GM13976 (cell line): ENCODE results near the gene RCOR3.
"Not testable (repeated sequence)": the region's sequence is repeated elsewhere in the genome, so short reads cannot be mapped to it uniquely, and the experiment has no call there.

ENCODE experiments used
- DNase-seq: peaks from one replicate; pipeline ENCODE4 v3.0.0; 2012; ENCODE audit warnings: low spot score
- CTCF ChIP-seq: IDR thresholded peaks from 2 replicates; pipeline ENCODE4 v1.5.1; 2012; ENCODE audit warnings: borderline replicate concordance, mild to moderate bottlenecking; ENCODE audit not compliant: insufficient read depth; ENCODE audit errors: extremely low read depth, missing control alignments, control extremely low read depth
- in situ Hi-C: fragments of 300-500 bp; cut with MboI; formaldehyde crosslinking; loops from one replicate; pipeline ENCODE4 v1.12.0; 2022; ENCODE audit warnings: low sequenced_read_pairs, mixed read lengths, inconsistent platforms; ENCODE audit not compliant: unreplicated experiment

Gene RCOR3

GRCh38 chr1:211258756-211259637 lies at the start of gene RCOR3:
Gene RCOR3, plus strand, starts transcription at chr1:211259366. Its CDS starts 195 bp downstream, at chr1:211259561.
- peak; percentile 91 for DNase-seq
- in situ Hi-C loops: no loop called here
- peak; percentile 71 for TF ChIP-seq CTCF

DNA sequence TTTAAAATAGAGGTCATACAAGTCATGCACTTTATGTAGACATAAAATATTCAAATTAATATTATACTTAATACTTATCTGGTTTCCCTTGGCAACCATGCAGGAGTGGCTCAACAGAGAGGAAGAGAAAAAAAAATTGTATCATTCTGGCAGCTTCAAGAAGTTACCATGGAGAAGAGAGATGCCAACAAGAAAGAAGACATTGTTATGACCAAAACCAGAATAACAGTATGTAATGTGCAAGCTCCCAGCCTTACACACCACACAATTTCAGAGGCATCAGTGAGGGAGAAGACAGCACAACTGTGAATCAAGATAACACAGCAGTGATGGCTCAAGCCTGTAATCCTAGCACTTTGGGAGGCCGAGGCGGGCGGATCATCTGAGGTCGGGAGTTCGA lies 49.1 kb upstream of the RCOR3 start:
- no peak for DNase-seq
- in situ Hi-C loops: no loop called here

GRCh38 chr1:211210965-211211364 lies 48.2 kb upstream of the RCOR3 start:
- no peak for TF ChIP-seq CTCF
- no peak for DNase-seq
- in situ Hi-C loops: no loop called here

More for the DNA sequence above, 49.1 kb upstream of the RCOR3 start:
- TF ChIP-seq CTCF: no peak

DNA sequence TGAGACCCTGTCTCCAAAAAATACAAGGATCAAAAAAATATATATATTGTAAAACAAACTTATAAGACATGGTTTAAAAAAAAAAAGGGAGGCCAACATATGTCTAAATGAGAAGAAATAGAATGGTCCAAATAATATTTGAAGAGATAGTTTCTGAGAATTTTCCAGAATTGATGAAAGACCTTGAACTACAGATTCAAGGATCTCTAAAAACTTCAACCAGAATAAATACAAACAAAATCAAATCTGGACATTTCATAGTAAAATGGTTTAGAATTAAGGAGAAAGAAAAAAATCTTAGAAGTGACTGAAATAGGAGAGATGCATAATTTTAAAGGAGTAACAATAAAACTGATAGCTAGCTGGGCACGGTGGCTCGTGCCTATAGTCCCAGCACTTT lies 45.5 kb upstream of the RCOR3 start:
- TF ChIP-seq CTCF: no peak
- in situ Hi-C loops: no loop called here
- DNase-seq: no peak

GRCh38 chr1:211215577-211215976 lies 43.6 kb upstream of the RCOR3 start:
- DNase-seq: no peak
- TF ChIP-seq CTCF: no peak
- in situ Hi-C loops: no loop called here

- in situ Hi-C loops: no loop called here
Observed at GRCh38 chr1:211217392-211217791, 41.8 kb upstream of the RCOR3 start.

DNA sequence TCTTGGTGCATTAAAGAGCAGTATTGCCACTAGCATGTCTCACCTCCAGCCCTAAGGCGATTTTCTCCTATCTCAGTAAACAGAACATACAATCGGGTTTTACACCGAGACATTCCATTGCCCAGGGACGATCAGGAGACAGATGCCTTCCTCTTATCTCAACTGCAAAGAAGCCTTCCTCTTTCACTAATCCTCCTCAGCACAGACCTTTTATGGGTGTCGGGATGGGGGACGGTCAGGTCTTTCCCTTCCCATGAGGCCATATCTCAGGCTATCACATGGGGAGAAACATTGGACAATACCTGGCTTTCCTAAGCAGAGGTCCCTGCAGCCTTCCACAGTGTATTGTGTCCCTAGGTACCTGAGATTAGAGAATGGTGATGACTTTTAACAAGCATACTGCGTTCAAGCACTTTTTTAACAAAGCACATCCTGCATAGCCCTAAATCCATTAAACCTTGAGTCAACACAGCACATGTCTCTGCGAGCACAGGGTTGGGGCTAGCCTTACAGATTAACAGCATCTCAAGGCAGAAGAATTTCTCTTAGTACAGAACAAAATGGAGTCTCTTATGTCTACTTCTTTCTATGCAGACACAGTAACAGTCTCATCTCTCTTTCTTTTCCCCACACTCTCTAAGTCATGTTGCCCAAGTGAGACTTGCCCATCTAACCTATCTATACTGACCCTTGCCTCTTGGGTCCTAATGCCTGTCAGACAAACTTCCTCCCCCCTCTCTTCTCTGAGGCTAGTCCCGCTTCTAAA lies 36.5 kb upstream of the RCOR3 start:
- DNase-seq, in situ Hi-C loops: not testable (repeated sequence)

More at GRCh38 chr1:211217392-211217791, 41.8 kb upstream of the RCOR3 start:
- no peak for DNase-seq
- no peak for TF ChIP-seq CTCF

DNA sequence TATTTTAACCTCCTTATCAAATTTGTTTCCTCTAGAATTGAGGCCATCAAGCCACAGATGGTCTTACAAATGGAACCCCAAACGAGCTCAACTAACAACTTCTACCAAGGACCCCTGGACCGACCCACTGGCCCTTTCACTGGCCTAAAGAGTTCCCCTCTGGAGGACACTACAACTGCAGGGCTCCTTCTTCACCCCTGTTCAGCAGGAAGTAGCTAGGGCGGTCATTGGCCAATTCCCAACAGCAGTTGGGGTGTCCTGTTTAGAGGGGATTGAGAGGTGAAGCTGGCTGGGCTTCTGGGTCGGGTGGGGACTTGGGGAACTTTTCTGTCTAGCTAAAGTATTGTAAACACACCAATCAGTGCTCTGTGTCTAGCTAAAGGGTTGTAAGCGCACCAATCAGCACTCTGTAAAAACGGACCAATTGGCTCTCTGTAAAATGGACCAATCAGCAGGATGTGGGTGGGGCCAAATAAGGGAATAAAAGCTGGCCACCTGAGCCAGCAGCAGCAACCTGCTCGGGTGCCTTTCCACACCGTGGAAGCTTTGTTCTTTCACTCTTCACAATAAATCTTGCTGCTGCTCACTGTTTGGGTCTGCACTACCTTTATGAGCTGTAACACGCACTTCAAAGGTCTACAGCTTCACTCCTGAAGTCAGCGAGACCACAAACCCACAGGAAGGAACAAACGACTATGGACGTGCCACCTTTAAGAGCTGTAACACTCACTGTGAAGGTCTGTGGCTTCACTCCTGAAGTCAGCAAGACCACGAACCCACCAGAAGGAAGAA lies 30.4 kb upstream of the RCOR3 start:
- DNase-seq, in situ Hi-C loops: not testable (repeated sequence)
